GM18517 (cell line): ENCODE results near the gene IL1RN.

Experiments used
- ATAC-seq: cut with Tn5 transposase; IDR thresholded peaks from one replicate; pipeline ENCODE4 v1.9.1; 2021; ENCODE audit warnings: mild to moderate bottlenecking, moderate library complexity; ENCODE audit not compliant: unreplicated experiment

The IL1RN gene

DNA sequence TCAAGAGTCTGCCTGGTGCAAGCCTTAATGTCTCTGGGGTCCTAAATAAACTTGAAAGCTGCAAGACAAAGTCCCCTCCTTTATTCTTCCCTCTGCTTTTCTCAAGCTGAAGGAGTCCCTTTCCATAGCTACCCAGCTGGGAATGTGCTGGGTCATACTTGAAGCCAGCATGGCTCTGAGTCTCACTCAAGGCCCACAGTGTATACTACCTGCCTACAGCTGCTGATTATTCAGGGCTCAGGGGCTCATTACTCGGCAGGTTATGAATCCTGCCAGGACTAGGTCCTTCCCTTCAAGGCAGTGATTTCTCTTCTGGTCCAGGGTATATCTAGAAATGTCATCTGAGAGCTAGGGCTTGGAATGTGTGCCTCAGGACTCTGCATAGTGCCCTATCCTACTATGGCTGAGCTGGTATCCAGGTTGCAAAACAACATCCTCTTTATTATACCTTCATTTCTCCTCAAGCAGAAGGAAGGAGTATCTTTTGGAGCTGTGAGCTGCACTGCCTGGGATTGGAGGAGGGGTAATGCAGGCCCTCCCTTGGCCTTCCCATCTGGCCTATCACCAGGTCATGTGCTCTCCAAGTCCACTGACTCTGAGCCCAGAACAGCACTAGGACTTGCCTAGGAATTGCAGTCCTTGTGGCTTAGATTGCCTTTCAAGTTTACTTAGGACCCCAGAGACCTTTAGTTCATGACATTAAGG lies 22.3 kb downstream of the IL1RN start:
- no peak for ATAC-seq

DNA sequence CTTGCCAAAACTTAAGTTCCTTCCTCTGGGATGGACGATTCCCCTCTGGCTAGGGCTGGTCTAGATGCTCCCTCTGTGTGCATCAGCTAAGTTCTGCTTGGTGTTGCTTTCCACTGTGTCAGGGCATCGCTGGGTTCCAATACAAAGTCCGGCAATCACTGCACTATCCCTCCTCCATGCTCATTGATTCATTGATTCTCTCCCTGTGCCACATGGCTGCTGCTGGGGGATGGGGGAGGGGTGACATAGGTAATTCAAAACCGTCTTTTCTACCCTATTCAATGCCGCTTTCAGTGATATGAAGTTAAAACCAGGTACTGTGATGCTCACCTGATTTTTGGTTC lies 22.8 kb downstream of the IL1RN start:
- no peak for ATAC-seq

- ATAC-seq: no peak
Measured at GRCh38 chr2:113155331-113155730, 27.9 kb downstream of the IL1RN start.

GRCh38 chr2:113156278-113157117 lies 29.1 kb downstream of the IL1RN start:
- ATAC-seq: no peak

GRCh38 chr2:113157118-113157896 lies 29.9 kb downstream of the IL1RN start:
- ATAC-seq: no peak

DNA sequence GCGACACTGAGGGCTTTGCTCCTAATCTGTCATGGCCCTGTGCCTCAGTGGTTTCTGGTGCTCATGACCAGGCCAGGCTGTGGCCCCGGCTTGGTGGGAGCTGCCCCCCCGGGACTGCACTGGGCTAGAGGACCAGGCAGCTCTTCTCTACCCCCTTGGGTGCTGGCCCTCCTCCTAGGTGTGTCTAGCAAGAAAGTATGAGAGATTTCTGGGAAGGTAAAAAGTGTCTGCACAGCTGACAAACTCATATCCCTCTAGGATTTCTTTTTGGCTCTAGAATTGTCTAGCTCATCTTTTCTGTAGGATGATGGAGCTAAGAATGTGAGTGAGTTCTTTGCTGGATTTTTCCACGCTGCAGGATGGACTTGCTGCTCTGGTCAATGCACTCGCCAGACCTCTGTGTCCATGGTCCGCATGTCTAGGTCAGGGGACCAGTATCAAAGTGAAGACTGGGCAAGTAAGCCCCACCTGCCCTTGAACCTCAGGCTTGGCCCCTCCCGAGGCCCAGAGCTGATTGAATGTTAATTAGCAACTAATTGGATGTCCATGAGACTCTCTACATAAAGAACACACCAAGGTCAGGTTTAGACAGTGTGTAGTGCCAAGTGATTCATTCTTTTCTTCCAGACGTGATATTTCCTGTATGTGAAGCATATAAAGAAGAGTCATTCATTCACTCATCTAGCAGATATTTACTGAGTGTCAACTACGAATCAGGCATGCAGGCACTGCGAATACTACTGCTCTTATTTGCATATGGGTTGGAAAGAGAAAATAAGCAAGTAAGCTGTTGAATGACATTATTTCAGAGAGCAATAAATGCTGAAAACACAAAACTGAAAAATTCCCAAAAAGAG lies 30.7 kb downstream of the IL1RN start:
- no peak for ATAC-seq

GRCh38 chr2:113158884-113159553 lies 31.6 kb downstream of the IL1RN start:
- no peak for ATAC-seq

GRCh38 chr2:113160248-113160647 lies 32.9 kb downstream of the IL1RN start:
- no peak for ATAC-seq

GRCh38 chr2:113160962-113161361 lies 33.6 kb downstream of the IL1RN start:
- no peak for ATAC-seq

GRCh38 chr2:113162173-113162572 lies 34.8 kb downstream of the IL1RN start:
- no peak for ATAC-seq

DNA sequence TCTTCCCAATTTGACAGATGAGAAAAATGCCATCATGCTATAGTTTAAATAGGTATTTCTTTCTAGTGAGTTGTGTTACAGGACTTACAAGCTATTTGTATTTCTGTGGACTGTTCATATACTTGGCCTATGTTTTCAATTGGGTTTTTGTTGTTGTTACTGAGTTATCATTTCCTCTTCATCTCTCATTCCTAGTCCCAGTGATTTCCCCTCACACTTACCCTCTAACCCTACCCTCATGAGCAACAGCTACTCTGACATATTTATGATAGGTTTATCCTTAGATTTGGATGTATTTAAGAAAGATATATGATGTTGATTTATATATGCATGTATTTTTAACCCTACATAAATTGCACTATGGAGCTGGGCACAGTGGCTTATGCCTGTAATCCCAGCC lies 35.5 kb downstream of the IL1RN start:
- ATAC-seq: no peak

GRCh38 chr2:113164215-113164929 lies 37.0 kb downstream of the IL1RN start:
- no peak for ATAC-seq

GRCh38 chr2:113164930-113165585 lies 37.7 kb downstream of the IL1RN start:
- no peak for ATAC-seq

DNA sequence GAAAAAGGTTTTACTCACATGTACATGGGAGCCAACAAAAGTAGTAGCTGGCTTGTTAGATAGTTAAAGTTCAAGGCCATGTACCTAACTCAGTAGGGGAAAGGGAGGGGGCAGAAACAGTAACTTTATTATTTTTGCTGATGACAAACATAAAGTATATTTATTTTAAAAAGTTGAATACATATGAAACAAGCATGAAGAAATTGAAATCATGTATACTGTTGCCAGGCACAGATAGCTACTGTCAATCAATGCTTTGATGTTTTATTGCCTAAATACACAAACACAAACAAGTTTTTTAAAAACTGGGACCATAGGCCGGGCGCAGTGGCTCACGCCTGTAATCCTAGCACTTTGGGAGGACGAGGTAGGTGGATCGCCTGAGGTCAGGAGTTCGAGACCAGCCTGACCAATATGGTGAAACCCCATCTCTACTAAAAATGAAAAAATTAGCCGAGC lies 38.8 kb downstream of the IL1RN start:
- no peak for ATAC-seq

GRCh38 chr2:113167115-113167932 lies 39.9 kb downstream of the IL1RN start:
- ATAC-seq: no peak

DNA sequence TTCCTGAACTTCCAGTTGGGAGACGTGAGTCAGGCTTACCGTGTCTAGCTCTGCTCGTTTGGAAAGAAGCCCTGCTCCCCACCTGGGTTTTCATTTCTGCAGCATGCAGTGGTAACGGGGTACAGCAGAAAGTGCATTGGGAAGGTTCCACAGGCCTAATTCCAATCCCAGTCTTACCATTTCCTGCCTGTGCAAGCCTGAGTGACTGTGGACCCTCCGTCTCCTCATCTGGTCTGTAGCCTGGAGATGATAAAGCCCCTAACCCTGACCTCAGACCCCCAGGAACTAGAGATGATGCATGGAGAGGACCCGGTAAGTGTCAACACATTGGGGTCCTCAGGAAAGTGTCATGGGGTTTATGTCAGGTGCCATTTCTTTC lies 40.6 kb downstream of the IL1RN start:
- ATAC-seq: no peak

DNA sequence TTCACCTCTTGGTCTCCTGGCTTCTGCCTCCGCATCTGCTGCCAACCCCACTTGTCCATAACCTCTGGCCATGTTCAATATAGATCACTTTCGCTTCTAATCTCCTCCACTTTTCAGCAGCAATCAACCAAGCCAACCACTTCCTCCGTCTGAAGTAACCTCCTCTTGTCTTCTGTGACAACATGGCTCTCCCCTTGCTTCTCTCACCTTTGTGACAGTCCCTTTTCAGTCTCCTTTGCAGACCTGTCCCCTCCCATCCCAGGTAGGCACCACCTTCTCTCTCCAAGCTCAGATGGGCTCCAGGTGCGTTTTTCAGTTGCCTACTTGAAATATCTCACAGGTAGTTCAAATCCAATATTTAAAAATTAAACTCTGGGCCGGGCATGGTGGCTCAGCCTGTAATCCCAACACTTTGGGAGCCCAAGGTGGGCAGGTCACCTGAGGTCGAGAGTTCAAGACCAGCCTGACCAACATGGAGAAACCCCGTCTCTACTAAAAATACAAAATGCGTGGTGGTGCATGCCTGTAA lies 41.7 kb downstream of the IL1RN start:
- ATAC-seq: no peak

DNA sequence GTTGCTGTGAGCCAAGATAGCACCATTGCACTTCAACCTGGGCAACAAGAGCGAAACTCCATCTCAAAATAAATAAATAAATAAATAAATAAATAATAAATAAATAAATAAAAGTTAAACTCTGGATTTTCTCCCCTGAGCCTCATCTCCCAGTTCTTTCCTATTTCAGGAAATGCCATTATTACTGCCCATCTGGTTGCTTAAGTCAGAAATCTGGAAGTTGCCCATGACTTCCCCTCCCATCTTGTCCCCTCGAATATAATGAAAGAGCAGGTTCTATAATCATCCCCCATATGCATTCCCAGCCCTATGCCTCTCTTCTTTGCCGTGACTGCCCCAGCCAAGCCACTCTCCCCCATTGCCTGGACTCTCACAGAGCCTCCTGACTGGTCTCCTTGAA lies 42.2 kb downstream of the IL1RN start:
- no peak for ATAC-seq
